NCI-H82 (cell line): ENCODE results near the gene PCNT.

Experiments
- DNase-seq: peaks from one replicate; lab custom pipeline; 2025; lab: John Stamatoyannopoulos, UW

Gene PCNT

GRCh38 chr21:46480466-46480865 is 156.5 kb downstream of the PCNT start:
- no peak for DNase-seq

- DNase-seq = no peak
These were observed 158.4 kb downstream of the PCNT start for GRCh38 chr21:46482225-46482845.

- DNase-seq = no peak
These were observed 158.9 kb downstream of the PCNT start for GRCh38 chr21:46482846-46483231.

GRCh38 chr21:46483300-46484295 is 159.6 kb downstream of the PCNT start:
- no peak for DNase-seq

- no peak for DNase-seq
These were observed 162.6 kb downstream of the PCNT start for GRCh38 chr21:46486481-46487126.

GRCh38 chr21:46489162-46489663 is 165.3 kb downstream of the PCNT start:
- no peak for DNase-seq

GRCh38 chr21:46489800-46490199 is 165.8 kb downstream of the PCNT start:
- no peak for DNase-seq

- no peak for DNase-seq
These were observed 167.6 kb downstream of the PCNT start for GRCh38 chr21:46491553-46491952.

- DNase-seq = no peak
These were observed 168.9 kb downstream of the PCNT start for GRCh38 chr21:46492851-46493250.

- no peak for DNase-seq
These were observed 169.9 kb downstream of the PCNT start for GRCh38 chr21:46493828-46494227.
